Hindlimb muscle (tissue), 1 donor: ENCODE measurements around the gene TEAD4. TPM values are rescaled to one million over a fixed set of nuclear protein-coding genes. Genes with fewer than 3 reads are reported as not detected.

Experiments used
- DNase-seq: peaks from one replicate; pipeline ENCODE4 v3.0.0-alpha.2; 2013
- polyA plus RNA-seq: library from polyadenylated mRNA; unstranded; fragments of 120-200 nt; gene quantifications from one replicate; pipeline ENCODE4 v1.2.1, GENCODE V29; 2013; ENCODE audit not compliant: insufficient read length

Gene TEAD4
- polyA plus RNA-seq, 1 donor, result 134 TPM

- peak; percentile 17 for DNase-seq
Observed at GRCh38 chr12:3003357-3003992, 44.3 kb downstream of the TEAD4 start.

GRCh38 chr12:3004655-3005565, 45.7 kb downstream of the TEAD4 start:
- no peak for DNase-seq

GRCh38 chr12:3005736-3006135, 46.5 kb downstream of the TEAD4 start:
- DNase-seq, result no peak

GRCh38 chr12:3009780-3010179, 50.6 kb downstream of the TEAD4 start:
- no peak for DNase-seq

GRCh38 chr12:3010214-3010930, 51.2 kb downstream of the TEAD4 start:
- no peak for DNase-seq

- no peak for DNase-seq
Observed at GRCh38 chr12:3012786-3013185, 53.6 kb downstream of the TEAD4 start.

- no peak for DNase-seq
Observed at GRCh38 chr12:3014641-3015040, 55.4 kb downstream of the TEAD4 start.

- no peak for DNase-seq
Observed at GRCh38 chr12:3015356-3015755, 56.2 kb downstream of the TEAD4 start.

GRCh38 chr12:3016191-3016590, 57.0 kb downstream of the TEAD4 start:
- no peak for DNase-seq

GRCh38 chr12:3017281-3017680, 58.1 kb downstream of the TEAD4 start:
- no peak for DNase-seq

- no peak for DNase-seq
Observed at GRCh38 chr12:3018284-3019004, 59.2 kb downstream of the TEAD4 start.

GRCh38 chr12:3019005-3019680, 59.9 kb downstream of the TEAD4 start:
- no peak for DNase-seq

GRCh38 chr12:3020399-3020798, 61.2 kb downstream of the TEAD4 start:
- no peak for DNase-seq

GRCh38 chr12:3020850-3021435, 61.7 kb downstream of the TEAD4 start:
- no peak for DNase-seq

- DNase-seq, result no peak
Observed at GRCh38 chr12:3022411-3022810, 63.2 kb downstream of the TEAD4 start.

GRCh38 chr12:3022961-3023360, 63.8 kb downstream of the TEAD4 start:
- no peak for DNase-seq

GRCh38 chr12:3028108-3028507, 68.9 kb downstream of the TEAD4 start:
- DNase-seq, result no peak

GRCh38 chr12:3030821-3031429, 71.7 kb downstream of the TEAD4 start:
- no peak for DNase-seq

GRCh38 chr12:3032161-3032560, 73.0 kb downstream of the TEAD4 start:
- DNase-seq, result no peak

- no peak for DNase-seq
Observed at GRCh38 chr12:3032770-3033538, 73.8 kb downstream of the TEAD4 start.

GRCh38 chr12:3033539-3033867, 74.3 kb downstream of the TEAD4 start:
- peak; percentile 59 for DNase-seq
